Measurements from ENCODE around the gene HLF.

- TF ChIP-seq CTCF (IDR thresholded peaks at IDR 0.05; ENCODE audit: low read length) (no peak), EZH2 (optimal IDR thresholded peaks at IDR 0.05; ENCODE audit: low read depth, low read length) (no peak)
Measured at GRCh38 chr17:55343900-55344513, 79.2 kb downstream of the HLF start.

All from MM.1S (cell line).